HG03095 (cell line): ENCODE data around the gene CDA.

Experiments used
- ATAC-seq: cut with Tn5 transposase; IDR thresholded peaks from one replicate; pipeline ENCODE4 v1.9.1; 2021; ENCODE audit warnings: moderate library complexity; ENCODE audit not compliant: unreplicated experiment

Gene CDA

DNA sequence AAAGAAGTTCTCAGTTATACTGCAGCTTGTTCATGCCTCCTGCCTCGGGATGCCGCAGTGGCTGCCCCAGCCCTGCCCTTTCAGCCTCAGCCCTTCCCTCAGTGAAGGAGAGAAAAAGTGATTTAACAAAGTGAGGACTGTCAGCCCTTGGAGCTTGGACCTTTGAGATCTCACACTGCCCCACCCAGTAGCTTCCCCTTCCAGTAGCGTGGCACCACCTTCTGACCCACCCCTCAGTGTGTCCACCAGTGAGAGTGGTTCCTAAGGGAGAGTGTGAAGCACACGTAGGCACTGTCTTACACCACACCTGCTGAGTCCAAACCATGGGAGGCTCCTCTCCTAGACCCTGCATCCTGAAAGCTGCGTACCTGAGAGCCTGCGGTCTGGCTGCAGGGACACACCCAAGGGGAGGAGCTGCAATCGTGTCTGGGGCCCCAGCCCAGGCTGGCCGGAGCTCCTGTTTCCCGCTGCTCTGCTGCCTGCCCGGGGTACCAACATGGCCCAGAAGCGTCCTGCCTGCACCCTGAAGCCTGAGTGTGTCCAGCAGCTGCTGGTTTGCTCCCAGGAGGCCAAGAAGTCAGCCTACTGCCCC is at the start of gene CDA:
TSS of gene CDA (plus strand) at position 464 of the 592 bp plus-strand sequence. CDS start at position 497, 33 bp downstream.
- no peak for ATAC-seq

DNA sequence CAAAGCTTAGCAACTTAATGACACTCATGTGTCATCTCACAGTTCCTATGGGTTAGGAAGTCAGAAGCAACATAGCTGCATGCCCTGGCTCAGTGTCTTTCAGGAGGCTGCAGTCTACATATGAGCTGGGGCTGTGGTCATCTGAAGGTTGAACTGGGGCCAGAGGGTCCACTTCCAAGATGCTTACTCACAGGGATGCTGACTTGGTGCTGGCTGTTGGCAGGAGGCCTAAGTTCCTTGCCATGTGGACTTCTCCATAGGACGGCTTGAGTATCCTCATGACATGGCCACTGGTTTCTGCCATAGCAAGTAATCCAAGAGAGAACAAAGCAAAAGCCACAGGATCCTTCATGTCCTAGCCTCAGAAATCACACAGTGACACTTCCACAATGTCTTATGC is 48.6 kb upstream of the CDA start:
- ATAC-seq, result no peak

DNA sequence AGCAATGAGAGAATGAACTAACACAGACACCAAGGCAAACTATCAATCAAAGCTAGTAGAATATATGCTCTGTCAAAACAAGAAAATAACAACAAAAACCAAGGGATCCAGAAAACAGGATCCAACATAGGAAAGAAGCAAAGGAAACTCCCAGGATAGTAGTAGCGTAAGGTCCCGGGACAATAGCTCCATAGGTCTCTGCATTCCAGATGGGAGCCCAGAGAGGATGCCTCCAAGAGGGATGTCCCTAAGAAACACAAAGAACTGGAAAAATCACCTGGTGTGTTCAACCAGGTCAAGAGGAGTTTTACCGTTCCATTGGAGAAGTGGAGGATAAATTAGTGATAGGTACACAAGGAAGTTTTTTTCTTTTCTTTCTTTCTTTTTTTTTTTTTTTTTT is 42.3 kb upstream of the CDA start:
- no peak for ATAC-seq

DNA sequence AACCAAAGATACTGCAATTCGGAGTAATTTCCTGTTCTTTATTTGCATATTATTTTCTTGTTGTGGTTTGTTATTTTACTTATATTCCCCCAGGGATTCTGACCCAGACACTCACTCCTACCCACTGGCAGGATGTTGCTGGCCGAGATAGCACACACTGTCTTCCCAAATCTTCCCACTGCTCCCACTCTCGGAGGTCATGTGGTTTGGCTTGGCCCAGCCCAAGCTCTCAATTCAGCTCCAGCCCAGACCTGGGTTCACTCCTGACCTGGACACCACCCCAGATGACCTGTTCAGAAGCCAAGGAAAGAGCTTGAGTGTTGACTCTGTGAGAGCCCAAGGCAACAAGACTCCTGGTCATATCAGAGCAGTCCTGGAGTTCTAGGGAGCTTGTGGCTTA is 37.7 kb upstream of the CDA start:
- ATAC-seq, result no peak

- no peak for ATAC-seq
These were observed 36.8 kb upstream of the CDA start, which contains the start of gene FAM43B for GRCh38 chr1:20551945-20552727. Gene FAM43B, plus strand, starts transcription at chr1:20552573. Its CDS starts 401 bp downstream, at chr1:20552974.

DNA sequence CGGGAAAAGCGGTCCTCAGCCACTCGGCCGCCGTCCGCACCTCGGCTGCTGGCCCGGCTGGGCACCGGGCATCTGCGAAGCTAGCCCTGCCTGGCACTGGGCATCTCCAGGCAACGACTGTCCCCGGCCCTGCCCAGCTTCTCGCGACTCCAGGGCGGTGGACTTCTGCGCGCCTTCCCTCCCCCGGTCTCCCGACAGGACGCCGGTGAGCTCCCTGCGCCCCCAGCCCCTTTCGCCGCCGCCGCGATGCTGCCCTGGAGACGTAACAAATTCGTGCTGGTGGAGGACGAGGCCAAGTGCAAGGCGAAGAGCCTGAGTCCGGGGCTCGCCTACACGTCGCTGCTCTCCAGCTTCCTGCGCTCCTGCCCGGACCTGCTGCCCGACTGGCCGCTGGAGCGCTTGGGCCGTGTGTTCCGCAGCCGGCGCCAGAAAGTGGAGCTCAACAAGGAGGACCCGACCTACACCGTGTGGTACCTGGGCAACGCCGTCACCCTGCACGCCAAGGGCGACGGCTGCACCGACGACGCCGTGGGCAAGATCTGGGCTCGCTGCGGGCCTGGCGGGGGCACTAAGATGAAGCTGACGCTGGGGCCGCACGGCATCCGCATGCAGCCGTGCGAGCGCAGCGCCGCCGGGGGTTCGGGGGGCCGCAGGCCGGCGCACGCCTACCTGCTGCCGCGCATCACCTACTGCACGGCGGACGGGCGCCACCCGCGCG is 36.0 kb upstream of the CDA start:
- no peak for ATAC-seq

GRCh38 chr1:20555025-20555757 is 33.7 kb upstream of the CDA start:
- ATAC-seq, result no peak

GRCh38 chr1:20555758-20556120 is 33.2 kb upstream of the CDA start:
- ATAC-seq, result no peak

DNA sequence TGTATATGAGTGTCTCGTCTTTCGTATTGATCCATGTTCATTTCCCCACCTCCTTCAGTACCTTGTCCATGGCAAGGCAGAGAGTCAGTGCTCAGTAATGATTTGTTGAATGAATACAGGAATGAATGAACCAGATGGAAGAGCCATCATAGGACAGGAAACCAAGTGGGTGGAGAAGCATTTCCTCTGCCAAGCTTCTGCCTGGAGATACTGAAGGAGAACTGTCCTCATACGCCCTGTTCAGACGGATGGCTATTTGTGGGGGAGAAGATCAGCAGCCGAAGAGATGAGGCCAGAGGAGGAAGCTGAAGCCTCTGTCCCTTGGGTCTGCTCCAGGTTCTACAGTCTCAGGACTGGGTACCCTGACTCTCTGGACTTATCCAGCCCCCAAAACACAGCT is 30.7 kb upstream of the CDA start:
- no peak for ATAC-seq

- ATAC-seq, result no peak
These were observed 27.9 kb upstream of the CDA start for GRCh38 chr1:20560966-20561365.

- ATAC-seq, result no peak
These were observed 23.7 kb upstream of the CDA start for GRCh38 chr1:20565234-20565633.

GRCh38 chr1:20569523-20570098 is 19.3 kb upstream of the CDA start:
- ATAC-seq, result no peak

DNA sequence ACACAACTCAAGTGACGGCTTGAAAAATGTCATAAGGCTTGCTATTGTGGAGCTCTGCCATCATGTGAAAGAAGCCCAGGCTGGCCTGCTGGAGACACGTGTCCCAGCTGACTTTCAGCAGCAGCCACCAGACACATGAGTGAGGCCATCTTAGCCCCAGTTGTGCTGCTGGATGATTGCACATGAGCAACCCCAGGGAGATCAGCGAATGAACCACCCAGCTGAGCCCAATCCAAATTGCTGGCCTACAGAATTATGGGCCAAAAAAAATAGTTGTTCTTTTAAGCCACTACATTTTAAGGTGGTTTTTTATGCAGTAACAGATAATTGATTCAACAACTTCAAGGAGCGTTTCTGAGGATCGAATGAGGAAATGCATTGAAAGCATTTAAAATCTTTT is 17.5 kb upstream of the CDA start:
- no peak for ATAC-seq

- no peak for ATAC-seq
These were observed 14.9 kb upstream of the CDA start for GRCh38 chr1:20573987-20574386.

- no peak for ATAC-seq
These were observed 14.0 kb upstream of the CDA start for GRCh38 chr1:20574686-20575540.

DNA sequence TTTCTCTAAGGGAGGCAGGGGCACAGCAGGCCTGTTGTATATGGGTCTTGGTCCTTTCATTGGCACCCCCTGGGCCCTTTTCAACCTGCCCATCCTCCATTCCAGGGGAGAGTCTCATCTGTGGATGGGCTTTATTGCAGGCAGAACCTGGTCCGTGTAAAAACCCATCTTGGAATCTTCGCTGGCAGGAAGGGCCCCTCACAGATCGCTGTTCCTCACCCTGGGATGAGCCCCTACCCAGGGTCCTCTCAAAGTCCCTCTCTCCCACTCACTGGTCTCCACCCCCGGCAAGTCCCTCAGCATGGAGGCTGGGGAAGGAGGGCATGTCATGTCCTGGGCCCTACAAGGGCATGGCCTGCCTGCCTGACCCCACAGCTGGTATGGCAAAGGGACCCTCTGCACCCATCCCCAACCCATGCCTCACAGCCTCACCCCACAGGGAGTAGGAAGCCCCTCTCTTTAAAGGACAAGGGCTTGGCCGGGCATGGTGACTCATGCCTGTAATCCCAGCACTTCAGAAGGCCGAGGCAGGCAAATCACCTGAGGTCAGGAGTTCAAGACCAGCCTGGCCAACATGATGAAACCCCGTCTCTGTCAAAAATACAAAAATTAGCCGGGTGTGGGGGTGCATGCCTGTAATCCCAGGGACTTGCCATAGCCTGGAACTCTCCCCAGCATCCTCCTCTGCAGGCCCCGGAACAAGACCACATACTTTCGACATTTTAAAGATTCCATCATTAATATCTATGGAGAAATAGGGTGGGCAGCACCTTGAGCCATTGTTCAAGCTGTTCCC is 13.2 kb upstream of the CDA start:
- no peak for ATAC-seq

GRCh38 chr1:20578062-20578461 is 10.8 kb upstream of the CDA start:
- no peak for ATAC-seq

GRCh38 chr1:20578721-20579395 is 10.0 kb upstream of the CDA start:
- ATAC-seq, result no peak

- ATAC-seq, result no peak
These were observed 4.0 kb upstream of the CDA start for GRCh38 chr1:20584890-20585289.
